ENCODE data around the gene IKBKE.

The IKBKE gene

GRCh38 chr1:206469933-206470691 lies at the start of gene IKBKE:
IKBKE (plus strand) TSS chr1:206470476; CDS start chr1:206473228, 2,752 bp downstream.
- no peak for DNase-seq

DNA sequence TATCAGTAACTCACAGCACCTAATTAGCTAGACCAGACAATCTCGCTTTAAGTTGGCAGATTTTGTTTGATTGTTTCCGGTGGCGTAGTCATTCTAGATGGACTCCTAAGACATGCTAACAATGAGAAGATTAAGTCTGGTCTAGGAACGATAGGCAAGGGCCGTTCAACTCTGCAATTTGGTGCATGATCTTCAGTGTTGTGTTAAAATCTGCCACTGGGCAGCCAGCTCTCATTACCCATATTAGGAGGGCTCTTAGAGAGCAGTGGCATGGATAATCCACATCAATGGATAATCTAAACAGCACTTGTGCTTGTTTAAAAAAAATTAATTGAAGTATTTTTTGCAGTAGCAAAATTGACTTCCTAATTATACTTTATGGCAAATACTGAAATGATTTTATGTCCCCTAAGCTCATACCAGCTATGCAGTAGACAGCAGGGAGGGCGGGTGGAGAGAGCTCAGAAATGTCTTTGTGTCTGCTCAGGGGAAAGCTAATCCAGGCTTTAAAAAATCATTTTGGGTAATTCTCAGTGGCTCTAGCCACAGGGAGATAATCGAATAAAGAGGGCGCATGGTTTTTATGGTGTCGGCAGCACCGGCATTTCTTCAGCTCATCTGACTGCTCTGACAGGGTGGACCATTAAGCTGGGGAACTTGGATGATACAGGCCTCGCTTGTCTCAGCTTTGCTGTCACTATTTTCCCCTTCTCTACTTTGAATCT lies 48.5 kb upstream of the IKBKE start:
- no peak for DNase-seq

DNA sequence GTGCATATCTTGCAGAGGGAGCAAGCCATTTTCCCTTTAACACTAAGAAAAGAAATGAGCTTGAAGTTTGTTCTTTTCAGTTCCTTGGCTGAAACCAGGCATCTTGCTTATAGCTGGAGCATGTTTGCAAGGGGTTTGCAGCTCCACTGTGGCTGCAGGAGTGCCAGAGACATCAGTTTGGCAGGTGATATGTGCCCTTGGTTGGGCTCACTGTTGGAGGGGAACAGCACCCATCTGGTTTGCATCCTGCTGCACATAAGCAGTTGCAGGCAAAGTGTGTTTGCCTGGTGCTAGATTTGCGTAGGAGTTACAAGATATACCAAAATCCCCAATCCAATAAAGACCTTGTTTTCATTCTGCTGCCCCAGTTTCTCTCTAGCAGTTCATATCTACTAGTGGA lies 47.8 kb upstream of the IKBKE start:
- DNase-seq = no peak

- DNase-seq = no peak
Measured at GRCh38 chr1:206427291-206427690, 43.0 kb upstream of the IKBKE start.

GRCh38 chr1:206429421-206429820 lies 40.9 kb upstream of the IKBKE start:
- DNase-seq = no peak

DNA sequence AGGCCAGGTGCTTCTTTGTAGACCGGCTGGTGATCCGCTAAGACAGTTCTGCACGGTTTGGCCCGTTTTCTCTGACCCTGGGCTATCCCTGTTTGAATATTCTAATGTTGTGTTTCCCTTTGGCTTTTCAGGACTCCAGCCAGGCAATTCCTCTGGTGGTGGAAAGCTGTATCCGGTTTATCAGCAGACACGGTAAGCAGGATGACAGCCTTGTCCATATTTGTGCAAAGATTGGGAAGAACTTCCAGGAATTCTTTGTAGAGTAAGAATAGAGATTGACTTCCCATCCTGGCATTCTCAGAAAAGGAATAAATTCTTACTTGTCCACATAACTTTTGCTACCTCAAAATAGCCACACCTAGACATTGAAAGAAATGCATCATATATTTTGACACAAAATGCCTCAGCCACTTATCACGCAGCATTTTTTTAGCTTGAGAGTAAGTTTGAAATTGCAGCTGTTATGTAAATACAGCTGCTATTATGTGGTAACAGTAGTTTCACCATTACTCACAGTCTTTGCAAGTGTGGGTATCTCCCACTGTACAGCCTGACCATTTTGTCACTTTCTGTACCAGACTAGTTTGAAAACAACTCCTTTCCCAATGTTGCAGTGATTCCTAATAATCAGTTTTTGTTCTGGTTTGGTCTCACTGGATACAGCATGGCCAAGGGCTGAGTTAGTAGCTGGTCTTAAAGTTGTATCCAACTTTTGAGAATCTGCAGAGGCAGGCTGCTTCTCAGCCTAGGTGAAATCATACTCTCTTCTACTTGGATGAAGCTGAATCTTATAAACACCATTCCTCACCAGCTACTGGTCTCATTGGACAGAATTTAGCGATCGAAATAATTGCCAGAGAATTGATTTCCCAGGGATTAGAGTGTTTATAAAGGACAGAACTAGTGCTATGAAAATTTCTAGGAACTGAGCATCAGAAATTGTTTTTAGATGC lies 40.0 kb upstream of the IKBKE start:
- DNase-seq = no peak

DNA sequence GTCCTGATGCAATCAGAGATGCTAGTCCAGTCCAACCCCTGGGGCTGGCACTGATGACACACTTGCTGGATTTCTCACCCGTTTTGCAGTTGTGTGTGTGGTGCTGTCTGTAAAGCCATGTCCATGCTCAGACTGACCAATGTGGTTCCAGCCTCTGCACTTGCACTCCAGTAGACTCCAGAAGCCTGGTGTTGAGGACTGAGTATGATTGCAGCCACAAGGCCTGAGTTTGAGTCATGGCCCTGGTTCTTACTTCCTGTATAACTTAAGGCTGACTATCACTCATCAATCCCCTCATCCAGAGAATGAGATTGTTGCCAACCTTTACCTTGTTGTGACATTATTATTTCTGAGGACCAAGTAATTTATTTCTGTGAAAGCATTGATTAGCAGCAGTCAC lies 34.8 kb upstream of the IKBKE start:
- DNase-seq = no peak

- no peak for DNase-seq
Measured at GRCh38 chr1:206438554-206438953, 31.7 kb upstream of the IKBKE start.

DNA sequence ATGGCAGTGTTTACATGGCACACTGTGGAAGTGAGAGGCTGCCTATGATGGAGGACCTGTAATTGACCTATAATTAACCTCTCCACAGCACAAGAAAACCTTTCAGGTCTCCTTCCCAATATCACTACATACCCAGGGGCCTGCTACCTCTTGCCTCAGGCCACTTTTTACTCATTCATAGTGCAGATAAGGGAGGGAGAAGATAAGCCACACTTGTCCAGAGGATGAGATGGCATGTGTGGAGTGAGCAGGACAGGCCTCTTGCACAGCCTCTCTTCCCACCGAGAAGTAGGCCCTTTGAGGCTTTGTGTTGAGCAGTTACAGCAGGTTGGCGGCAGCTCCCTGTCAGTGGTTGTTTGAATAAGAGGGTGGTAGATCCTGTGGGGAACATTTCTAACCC lies 31.1 kb upstream of the IKBKE start:
- no peak for DNase-seq

DNA sequence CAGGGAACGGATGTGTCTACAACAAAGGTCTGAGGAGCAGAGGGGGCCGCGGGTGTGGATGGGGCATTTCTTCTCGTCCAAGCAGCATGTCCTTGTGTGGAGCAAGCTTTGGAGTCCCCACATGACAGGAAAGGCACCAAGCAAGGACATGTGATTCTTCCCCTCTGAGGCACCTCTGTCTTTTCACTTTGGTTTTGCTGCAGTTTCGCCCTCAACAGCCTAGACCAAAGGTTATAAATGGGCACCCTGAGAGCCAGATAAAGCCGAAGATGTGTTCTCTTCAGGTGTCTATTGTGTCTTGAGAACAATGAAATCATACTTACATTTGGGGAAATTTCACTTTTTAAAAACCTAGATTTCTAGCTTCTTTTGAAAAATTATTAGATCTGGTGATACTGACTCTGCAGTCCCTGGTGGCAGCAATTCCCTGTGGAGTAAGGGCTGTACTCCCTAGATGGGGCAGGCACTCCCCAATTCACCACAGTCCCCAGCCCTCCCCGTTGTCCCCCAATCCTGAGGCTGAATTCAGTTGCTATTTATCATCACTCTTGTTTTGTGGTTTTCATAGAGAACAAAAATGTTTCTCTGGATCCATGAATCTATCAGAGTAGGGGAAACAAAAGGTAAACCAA lies 28.8 kb upstream of the IKBKE start:
- no peak for DNase-seq

DNA sequence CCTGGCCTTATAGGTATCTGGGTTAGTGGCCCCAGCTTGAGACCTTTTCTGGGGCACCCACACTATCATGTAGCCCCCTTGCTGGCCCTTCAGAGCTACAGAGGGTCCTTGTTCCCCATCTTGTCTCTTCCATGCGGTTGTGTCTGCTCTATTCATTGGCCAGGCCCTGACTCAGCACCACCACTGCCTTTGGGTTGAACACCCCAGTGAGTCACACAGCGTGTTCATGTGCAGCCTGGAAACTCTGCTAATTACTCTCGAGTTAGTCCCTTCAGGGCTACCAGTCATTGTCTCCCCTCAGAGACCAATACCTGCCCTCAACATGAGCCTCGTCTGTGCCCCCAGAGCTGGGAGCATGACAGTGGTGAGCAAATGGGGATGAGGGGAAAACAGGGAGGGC lies 28.2 kb upstream of the IKBKE start:
- no peak for DNase-seq

DNA sequence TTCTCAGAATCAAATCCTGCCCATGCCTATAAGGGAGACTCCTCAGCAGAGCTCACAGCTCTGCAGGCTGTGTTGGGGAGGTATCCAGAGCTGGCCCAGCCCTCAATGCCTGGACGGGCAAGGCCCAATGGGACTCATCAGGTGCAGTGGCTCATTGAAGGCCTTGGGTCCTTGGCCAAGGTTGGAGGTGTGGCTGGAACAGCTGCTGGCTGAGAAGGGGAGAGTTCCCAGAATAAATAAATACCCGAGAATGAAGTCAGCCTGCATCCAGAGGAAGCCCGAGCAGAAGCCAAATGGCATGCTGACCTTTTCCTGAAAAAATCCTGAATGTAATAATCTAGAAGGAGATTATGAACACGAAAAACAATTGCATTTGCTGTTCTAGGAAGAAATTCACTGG lies 25.2 kb upstream of the IKBKE start:
- DNase-seq = no peak

DNA sequence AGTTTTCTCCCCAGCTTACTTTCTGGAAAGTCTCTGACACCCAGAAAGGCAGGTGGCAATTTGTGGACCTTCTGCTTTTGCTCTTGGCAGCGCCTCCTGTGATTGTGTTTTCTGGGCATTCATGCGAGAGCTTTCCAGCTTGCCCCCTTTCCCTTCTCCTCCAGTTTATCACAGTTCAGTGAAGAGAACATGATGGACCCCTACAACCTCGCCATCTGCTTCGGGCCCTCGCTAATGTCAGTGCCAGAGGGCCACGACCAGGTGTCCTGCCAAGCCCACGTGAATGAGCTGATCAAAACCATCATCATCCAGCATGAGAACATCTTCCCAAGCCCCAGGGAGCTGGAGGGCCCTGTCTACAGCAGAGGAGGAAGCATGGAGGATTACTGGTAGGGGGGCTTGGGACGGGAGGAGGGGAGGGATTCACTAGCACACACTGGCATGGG lies 24.3 kb upstream of the IKBKE start:
- DNase-seq = no peak

DNA sequence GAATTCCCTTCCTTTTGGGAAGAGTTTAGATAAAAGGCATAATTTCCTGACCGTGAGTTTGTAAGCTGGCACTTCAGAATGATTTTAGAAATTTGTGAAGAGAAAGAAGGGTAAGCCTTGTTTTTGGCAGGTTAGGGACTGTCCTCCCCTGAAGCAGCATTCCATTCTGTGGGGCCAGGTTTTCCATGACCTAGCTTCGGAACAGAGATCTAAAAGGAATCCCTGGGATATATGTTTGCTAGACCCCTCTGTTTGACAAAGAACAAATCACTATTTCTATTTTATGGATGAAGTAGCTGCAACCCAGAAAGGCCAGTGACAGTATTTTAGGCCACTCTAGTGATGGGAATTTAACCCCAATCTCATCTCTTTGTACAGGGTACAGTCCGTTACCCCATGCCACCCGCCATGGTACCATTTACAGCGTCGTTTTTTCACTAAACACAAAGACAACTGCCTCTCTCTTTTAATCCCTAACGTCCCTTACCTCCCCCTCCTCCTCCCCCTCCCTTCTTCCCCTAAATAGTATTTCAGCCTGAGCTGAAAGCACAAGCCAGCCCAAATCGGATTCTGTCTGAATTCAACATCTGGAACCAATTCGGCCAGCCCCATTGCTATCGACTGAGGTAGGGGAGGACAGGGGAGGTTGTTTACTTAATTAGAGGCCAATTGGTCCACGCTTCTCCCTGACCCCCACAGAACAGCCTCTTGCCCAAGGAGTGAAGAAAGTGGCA lies 23.4 kb upstream of the IKBKE start:
- DNase-seq = no peak

GRCh38 chr1:206447422-206447765 lies 22.9 kb upstream of the IKBKE start:
- DNase-seq = no peak

GRCh38 chr1:206447792-206448191 lies 22.5 kb upstream of the IKBKE start:
- DNase-seq = no peak

DNA sequence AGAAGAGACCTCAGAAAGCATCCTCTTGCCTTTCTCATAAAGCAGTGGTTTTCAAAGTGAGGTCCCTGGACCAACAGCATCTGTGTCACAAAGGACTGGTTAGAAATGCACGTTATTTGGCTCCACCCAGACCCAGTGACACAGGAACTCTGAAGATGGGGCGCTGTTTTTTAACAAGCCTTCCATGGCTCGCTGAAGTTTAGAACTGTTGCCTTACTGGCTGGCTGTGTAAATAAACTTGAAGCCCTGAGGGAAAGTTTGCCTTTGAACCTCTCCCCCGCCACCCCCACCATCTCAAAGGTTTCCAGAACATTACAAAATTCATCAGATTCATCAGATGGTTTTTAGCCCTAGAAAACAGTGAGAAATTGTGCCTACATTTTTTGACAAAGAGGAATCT lies 21.8 kb upstream of the IKBKE start:
- no peak for DNase-seq

DNA sequence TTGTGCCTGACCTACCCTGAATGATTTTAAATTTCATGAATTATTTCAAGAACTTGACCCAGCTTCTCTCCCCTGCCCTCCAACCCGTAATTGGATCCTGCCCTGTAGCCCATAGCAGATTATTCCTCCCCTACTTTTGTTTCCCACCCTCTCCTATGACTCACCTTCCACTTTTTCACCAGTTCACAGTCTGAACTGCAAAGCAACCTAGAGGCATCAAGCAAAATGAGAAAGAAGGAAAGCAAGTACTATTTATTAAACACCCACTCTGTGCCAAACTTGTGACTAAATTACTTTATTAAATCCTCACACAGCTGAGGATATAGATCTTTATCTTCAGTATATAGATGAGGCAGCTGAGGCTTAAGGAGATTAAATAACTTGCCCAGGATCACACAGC lies 20.7 kb upstream of the IKBKE start:
- no peak for DNase-seq

GRCh38 chr1:206450281-206450680 lies 20.0 kb upstream of the IKBKE start:
- DNase-seq = no peak

- DNase-seq = no peak
Measured at GRCh38 chr1:206451134-206451686, 19.1 kb upstream of the IKBKE start.

- DNase-seq = no peak
Measured at GRCh38 chr1:206453111-206453510, 17.2 kb upstream of the IKBKE start.

DNA sequence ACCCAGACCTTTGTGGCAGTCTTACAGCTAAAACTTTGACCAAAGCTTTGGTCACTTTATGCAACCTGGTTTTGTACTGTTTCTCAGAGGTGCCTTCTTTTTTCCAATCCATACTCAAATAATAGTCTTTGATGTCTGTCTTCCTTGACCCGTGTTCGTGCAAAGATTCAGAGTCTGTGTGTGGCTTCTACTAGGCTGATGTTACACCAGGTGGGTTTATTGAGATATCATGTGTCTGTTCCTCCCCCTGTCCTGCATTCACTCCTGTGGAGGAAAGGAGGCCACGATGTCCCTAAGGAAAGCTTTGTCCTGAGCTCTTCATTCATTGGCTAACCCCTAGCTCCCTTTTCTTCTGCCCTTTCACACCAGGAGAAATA lies 15.0 kb upstream of the IKBKE start:
- DNase-seq = no peak
